Embryonic facial prominence (tissue), 1 donor: ENCODE measurements around the gene RPA1.

Source experiments
- DNase-seq: peaks from one replicate; pipeline ENCODE4 v3.0.0-alpha.2; 2016; ENCODE audit errors: extremely low spot score

Gene RPA1

DNA sequence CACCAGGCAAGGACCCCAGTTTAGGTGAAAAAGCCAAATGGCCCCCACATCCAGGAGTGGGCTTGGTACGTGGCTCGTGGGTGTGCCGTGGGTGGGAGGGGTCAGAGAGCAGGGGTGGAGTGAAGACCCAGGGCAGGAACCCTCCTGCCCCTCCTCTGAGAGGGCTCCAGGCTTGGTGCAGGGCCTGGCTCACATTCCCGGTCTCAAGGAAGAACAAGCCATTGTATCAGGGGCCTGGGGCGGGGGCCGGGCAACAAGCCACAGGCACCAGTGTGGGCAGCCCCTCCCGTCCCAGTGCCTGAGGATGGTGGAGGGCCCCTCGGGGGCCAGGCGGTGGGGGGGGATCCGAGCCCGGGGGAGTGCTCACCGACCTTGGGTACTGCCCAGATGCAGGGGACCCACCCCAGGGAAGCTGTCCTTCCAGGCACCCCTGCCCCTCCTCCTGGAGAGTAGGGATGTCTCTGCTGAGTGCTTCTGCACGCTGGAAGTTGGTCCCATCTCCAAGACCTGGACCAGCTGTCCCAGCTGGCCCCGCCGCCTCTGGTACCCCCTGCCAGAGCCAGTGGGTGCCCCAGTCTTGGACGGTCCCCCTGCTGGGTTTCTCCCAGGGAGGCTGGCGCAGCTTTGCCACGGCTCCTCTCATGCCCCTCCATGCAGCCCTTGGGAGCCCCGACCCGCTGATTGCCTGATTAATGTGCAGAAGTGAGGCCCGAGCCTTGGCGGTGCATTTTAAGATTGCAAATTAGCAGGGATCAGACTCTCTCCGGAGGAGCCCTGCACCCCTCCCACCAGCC lies 111.7 kb downstream of the RPA1 start:
- DNase-seq, result no peak

DNA sequence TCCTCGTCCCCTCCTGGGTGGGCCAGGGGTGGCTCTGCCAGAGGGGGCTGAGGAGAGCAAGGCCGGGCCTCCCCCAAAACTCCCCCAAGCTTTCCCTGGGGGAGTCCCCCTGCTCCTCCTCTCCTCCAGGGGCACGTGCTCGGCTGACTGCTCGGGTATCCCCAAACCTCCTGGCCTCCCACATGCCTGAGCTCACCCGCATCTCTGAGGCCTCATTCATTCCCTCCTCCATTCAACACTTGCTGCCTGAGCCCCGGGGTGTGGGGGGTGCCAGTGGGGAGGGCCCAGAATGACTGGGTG lies 112.2 kb downstream of the RPA1 start:
- DNase-seq, result no peak

DNA sequence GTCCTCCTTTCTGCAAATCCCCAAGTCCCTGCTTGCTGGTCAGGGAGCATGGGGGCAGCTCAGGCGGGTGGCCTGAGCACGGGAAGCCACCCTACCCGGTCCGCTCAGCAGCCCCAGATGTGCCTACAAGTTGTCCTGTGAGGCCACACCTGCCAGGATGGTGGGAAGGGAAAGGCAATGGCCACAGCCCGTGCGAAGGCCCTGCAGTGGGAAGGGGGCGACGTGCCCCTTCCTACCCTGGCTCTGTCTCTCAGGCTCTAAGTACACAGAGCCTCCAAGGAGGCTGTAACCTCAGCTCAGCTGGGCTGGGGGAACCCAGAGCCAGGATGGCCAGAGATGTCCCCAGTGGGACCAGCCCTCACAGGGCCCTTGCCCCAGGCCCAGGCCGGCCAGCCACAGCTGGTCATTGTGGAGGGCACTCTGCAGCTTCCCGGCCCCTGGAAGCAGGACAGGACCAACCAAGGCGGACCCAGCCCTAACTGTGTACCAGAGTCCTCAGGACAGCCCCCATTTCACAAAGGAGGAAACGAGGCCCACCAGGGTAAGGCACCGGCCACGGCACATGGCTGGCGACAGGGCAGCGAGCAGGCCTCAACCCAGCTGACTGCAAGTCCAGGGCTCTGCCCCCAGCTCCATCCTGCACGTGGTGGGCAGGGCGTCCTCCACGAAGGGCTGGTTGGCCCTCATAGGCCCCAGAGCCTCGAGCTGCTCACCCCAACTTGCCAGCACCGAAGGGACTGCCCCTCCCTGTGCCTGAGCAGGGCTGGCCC lies 113.0 kb downstream of the RPA1 start:
- no peak for DNase-seq

- no peak for DNase-seq
These were observed 113.6 kb downstream of the RPA1 start for GRCh38 chr17:1943436-1943831.

DNA sequence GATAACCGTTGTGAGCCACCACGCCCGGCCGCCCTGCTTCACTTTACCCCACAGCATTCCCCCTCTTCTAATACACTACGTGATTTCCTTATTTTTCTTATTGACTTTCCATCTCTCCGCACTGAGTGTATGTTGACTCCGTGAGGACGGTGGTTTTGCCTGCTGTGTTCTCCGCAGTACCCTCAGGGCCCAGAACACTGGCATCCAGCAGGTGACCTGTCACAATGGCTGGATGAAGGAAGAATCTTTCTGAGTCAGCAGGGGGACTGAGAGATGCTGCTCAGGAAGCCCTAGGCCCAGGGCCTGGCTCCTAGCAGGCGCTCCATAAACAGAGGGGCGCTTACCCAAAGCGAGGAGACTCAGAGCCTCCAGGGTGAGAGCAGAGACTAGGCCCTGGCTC lies 115.8 kb downstream of the RPA1 start:
- no peak for DNase-seq

- no peak for DNase-seq
These were observed 116.5 kb downstream of the RPA1 start for GRCh38 chr17:1946021-1946932.

- no peak for DNase-seq
These were observed 117.5 kb downstream of the RPA1 start for GRCh38 chr17:1947229-1947742.

GRCh38 chr17:1947743-1948516 lies 118.1 kb downstream of the RPA1 start:
- no peak for DNase-seq

GRCh38 chr17:1948517-1948825 lies 118.7 kb downstream of the RPA1 start:
- no peak for DNase-seq
